Uterus (tissue), 4 donors: ENCODE data around the gene MANEA. TPM values are rescaled to one million over a fixed set of nuclear protein-coding genes. Genes with fewer than 3 reads are reported as not detected.
"Not testable (repeated sequence)": the region's sequence is repeated elsewhere in the genome, so short reads cannot be mapped to it uniquely, and the experiment has no call there.

Source experiments
- DNase-seq, 2 donors: peaks; one replicate each; pipeline ENCODE4 v3.0.0-alpha.2; 2019 to 2020
- H3K27ac ChIP-seq, 2 donors: fragments of 200-600 bp; sonication (generic); 1 replicate in 1 of 2; 2 replicates in 1 of 2; pipeline ENCODE4 v1.5.1; 2016 to 2018
- H3K27me3 ChIP-seq, 2 donors: fragments of 200-600 bp; sonication (generic); one replicate each; pipeline ENCODE4 v1.5.1; 2018 to 2019; ENCODE audit warnings: control low read depth in 1 of 2
- H3K36me3 ChIP-seq, 2 donors: fragments of 200-600 bp; sonication (generic); one replicate each; pipeline ENCODE4 v1.5.1; 2019; ENCODE audit warnings: control low read depth in 1 of 2
- H3K4me1 ChIP-seq, 2 donors: fragments of 200-600 bp; sonication (generic); one replicate each; pipeline ENCODE4 v1.5.1; 2018 to 2019; ENCODE audit warnings: control low read depth in 1 of 2
- H3K4me3 ChIP-seq, 2 donors: fragments of 200-600 bp; sonication (generic); 1 replicate in 1 of 2; 2 replicates in 1 of 2; pipeline ENCODE4 v1.5.1; 2018 to 2019; ENCODE audit warnings: mild to moderate bottlenecking in 1 of 2
- H3K9me3 ChIP-seq, 2 donors: fragments of 200-600 bp; sonication (generic); one replicate each; pipeline ENCODE4 v1.5.1; 2019; ENCODE audit warnings: control low read depth in 1 of 2
- POLR2A ChIP-seq, 2 donors: fragments of 450-650 bp; IDR thresholded peaks; one replicate each; pipeline ENCODE4 v1.6.1; 2016; ENCODE audit warnings: antibody characterized with exemption in 2 of 2, mild to moderate bottlenecking in 1 of 2, moderate library complexity in 1 of 2
- intact Hi-C: fragments of 100-400 bp; cut with DNase I; formaldehyde crosslinking; loops from one replicate; pipeline ENCODE4 v1.15.1; 2023; ENCODE audit warnings: low total_unique reads
- total RNA-seq, 4 donors: library from RNA; depleted of rRNA in 3 of 4; stranded (reverse); fragments of >200 nt in 3 of 4; gene quantifications; one replicate each; pipeline versions ENCODE4 v1.1.0 to v1.2.4, GENCODE V29; 2014 to 2023
- TF ChIP-seq, protein P1 (sequence below), 4 experiments: fragments of 200-600 bp in 2 of 4; fragments of 450-650 bp in 2 of 4; sonication (generic) in 2 of 4; IDR thresholded peaks; one replicate each; pipeline ENCODE4 v1.5.1; 2016 to 2019; ENCODE audit warnings: antibody characterized with exemption in 4 of 4, mild to moderate bottlenecking in 2 of 4, moderate library complexity in 1 of 4
- donor health status: DM: yes; HTN: yes; CAD: no.

MANEA gene
- total RNA-seq, 4 donors from 2014 or later = 7.4 to 30.5 (median 10.7) TPM

DNA sequence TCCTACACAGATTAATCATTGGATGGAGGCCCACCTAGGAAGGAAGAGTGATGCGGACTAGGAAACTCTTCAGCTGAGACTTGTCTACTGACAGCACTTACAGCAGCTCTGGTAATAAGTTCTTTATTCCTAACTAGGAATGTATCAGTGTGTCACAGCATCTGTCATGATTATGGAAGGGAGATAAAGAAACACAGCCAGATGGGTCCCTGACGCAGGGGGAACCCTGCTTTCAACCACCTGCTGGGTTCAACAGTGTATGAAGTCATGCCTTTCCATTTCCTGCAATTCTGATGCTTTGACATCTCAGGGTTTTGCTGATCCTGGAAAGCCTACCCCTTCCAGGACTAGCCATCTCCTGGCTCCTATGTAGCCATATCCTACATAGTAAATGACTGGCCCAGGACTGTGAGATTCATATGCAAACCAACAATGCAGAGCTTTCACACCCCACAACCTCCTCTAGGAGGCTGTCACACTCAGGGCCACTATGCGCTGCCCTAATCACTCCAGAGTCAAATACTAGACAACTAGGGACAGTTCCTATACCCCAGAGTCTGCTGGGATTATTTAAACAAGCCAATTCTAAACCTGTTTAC, 29.0 kb upstream of the MANEA start:
- intact Hi-C loops = no loop called here

DNA sequence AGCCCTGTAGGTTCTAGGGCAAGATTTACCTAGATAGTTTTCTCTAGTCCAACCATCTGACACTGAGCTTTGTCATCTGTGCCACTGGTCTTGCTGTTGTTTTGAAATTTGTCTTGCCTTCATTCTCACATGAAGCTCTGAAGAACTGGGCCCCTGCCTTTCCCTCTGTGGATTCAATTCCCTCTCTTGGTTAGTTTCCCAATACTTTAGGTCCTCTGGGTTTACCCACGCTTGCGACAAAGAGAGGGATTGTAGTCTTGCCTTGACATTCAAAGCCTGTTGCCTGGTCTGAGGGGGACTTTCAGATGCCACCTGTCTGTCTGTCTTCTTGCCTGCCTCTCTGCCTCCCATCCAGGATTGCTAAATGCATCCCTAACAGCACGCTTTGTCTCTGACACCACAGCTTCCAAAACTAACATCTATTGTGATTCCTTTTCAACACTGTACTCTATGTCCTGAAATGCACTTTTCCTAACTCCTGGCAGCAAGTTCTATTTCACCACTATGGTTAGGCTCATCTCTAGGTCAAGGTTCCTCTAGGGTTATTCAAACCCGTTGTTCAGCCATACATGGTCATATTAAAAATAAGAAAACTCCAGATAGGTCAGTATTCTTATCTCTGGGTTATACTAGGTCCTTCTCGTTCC, 25.5 kb upstream of the MANEA start:
- Histone ChIP-seq H3K36me3 (no peaks in the 10 kb centered on the region), H3K4me1 (no peaks in the 10 kb centered on the region), H3K4me3 (no peak overlapping the region), H3K27ac (no peak overlapping the region), H3K9me3 (no peaks in the 10 kb centered on the region), H3K27me3 (no peaks in the 10 kb centered on the region)
- no peak for TF ChIP-seq POLR2A (IDR thresholded peaks at IDR 0.05)
- TF ChIP-seq, protein P1, sequence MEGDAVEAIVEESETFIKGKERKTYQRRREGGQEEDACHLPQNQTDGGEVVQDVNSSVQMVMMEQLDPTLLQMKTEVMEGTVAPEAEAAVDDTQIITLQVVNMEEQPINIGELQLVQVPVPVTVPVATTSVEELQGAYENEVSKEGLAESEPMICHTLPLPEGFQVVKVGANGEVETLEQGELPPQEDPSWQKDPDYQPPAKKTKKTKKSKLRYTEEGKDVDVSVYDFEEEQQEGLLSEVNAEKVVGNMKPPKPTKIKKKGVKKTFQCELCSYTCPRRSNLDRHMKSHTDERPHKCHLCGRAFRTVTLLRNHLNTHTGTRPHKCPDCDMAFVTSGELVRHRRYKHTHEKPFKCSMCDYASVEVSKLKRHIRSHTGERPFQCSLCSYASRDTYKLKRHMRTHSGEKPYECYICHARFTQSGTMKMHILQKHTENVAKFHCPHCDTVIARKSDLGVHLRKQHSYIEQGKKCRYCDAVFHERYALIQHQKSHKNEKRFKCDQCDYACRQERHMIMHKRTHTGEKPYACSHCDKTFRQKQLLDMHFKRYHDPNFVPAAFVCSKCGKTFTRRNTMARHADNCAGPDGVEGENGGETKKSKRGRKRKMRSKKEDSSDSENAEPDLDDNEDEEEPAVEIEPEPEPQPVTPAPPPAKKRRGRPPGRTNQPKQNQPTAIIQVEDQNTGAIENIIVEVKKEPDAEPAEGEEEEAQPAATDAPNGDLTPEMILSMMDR (IDR thresholded peaks at IDR 0.05) = no peak
- no peak for DNase-seq
- intact Hi-C loops = no loop called here

More for the DNA sequence above, 29.0 kb upstream of the MANEA start:
- Histone ChIP-seq H3K4me1 (no peaks in the 10 kb centered on the region), H3K9me3 (no peaks in the 10 kb centered on the region), H3K36me3 (no peaks in the 10 kb centered on the region), H3K4me3 (no peak overlapping the region), H3K27me3 (no peaks in the 10 kb centered on the region), H3K27ac (no peak overlapping the region)
- TF ChIP-seq POLR2A (IDR thresholded peaks at IDR 0.05) = no peak
- TF ChIP-seq, protein P1 (IDR thresholded peaks at IDR 0.05) = no peak
- DNase-seq = no peak

DNA sequence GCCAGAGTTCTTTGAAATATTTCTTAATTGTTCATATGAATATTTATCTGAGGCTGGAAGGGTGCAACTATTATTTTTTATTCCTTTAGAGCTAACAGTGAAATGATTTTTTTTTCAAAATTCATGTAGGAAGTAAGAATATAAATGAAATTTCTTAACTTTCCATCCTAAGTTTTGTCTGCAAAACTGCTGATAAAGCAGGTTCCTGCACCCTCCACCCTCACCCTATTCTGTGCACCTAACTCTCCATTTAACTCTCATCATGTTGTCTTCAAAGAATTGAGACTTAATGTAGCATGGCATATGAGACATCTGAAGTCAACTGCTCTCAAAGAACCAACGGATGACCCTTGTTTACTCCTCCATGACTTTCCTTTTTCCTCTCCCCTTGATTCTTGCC, 23.5 kb upstream of the MANEA start:
- no peaks in the 10 kb centered on the region for H3K27me3 ChIP-seq
- H3K27ac ChIP-seq = no peak overlapping the region
- TF ChIP-seq, protein P1 (IDR thresholded peaks at IDR 0.05) = no peak
- no peak for TF ChIP-seq POLR2A (IDR thresholded peaks at IDR 0.05)
- no peak for DNase-seq
- no peaks in the 10 kb centered on the region for H3K9me3 ChIP-seq
- no peaks in the 10 kb centered on the region for H3K36me3 ChIP-seq
- no peak overlapping the region for H3K4me3 ChIP-seq
- intact Hi-C loops = no loop called here
- no peaks in the 10 kb centered on the region for H3K4me1 ChIP-seq

DNA sequence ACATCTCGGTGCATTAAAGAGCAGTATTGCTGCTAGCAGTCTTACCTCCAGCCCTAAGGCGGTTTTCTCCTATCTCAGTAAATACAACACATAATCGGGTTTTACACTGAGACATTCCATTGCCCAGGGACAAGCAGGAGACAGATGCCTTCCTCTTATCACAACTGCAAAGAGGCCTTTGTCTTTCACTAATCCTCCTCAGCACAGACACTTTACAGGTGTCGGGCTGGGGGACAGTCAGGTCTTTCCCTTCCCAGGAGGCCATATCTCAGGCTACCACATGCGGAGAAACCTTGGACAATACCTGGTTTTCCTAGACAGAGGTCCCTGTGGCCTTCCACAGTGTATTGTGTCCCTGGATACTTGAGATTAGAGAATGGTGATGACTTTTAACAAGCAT, 16.4 kb upstream of the MANEA start:
- H3K36me3 ChIP-seq, H3K27me3 ChIP-seq, H3K4me1 ChIP-seq, H3K4me3 ChIP-seq, H3K9me3 ChIP-seq, intact Hi-C loops, DNase-seq, H3K27ac ChIP-seq: not testable (repeated sequence)

DNA sequence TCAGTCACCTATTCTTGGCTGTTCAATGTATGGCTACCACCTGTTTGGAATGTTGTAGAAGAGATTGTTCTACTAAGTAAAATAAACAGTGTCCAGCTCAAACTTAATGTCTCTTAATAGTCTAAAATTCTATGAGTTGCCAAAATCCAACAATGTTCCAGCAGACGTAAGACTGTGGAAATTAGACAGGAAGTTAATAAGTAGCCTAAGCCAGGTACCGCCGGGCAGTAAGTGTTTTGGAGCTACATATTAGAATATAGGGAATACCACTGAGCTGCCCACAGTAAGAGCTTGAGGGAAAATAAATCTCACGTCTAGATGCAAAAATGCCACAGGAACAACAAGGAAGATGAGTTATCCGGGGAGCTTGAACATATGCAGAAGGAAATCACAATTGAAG, 7.8 kb upstream of the MANEA start:
- H3K9me3 ChIP-seq = no peaks in the 10 kb centered on the region
- intact Hi-C loops = no loop called here
- no peaks in the 10 kb centered on the region for H3K27me3 ChIP-seq
- no peak overlapping the region for H3K4me3 ChIP-seq
- H3K36me3 ChIP-seq = no peaks in the 10 kb centered on the region
- no peaks in the 10 kb centered on the region for H3K4me1 ChIP-seq
- TF ChIP-seq, protein P1 (IDR thresholded peaks at IDR 0.05) = no peak
- TF ChIP-seq POLR2A (IDR thresholded peaks at IDR 0.05) = no peak
- DNase-seq = no peak
- H3K27ac ChIP-seq = no peak overlapping the region
